SU-DHL-6 (cell line): ENCODE results near the gene ASB3.

Experiments used
- CTCF ChIP-seq: fragments of 200-600 bp; sonication (generic); IDR thresholded peaks from one replicate; pipeline ENCODE4 v1.5.1; 2017; ENCODE audit warnings: antibody characterized with exemption, mild to moderate bottlenecking, low read length, moderate library complexity; ENCODE audit not compliant: insufficient read depth, poor library complexity, severe bottlenecking
- EZH2phosphoT487 ChIP-seq: fragments of 200-600 bp; sonication (generic), shearing (Covaris generic); conservative IDR thresholded peaks from 2 replicates; pipeline ENCODE4 v1.6.1; 2018; ENCODE audit warnings: mild to moderate bottlenecking, antibody characterized with exemption, low read length, moderate library complexity, mixed read lengths

DNA sequence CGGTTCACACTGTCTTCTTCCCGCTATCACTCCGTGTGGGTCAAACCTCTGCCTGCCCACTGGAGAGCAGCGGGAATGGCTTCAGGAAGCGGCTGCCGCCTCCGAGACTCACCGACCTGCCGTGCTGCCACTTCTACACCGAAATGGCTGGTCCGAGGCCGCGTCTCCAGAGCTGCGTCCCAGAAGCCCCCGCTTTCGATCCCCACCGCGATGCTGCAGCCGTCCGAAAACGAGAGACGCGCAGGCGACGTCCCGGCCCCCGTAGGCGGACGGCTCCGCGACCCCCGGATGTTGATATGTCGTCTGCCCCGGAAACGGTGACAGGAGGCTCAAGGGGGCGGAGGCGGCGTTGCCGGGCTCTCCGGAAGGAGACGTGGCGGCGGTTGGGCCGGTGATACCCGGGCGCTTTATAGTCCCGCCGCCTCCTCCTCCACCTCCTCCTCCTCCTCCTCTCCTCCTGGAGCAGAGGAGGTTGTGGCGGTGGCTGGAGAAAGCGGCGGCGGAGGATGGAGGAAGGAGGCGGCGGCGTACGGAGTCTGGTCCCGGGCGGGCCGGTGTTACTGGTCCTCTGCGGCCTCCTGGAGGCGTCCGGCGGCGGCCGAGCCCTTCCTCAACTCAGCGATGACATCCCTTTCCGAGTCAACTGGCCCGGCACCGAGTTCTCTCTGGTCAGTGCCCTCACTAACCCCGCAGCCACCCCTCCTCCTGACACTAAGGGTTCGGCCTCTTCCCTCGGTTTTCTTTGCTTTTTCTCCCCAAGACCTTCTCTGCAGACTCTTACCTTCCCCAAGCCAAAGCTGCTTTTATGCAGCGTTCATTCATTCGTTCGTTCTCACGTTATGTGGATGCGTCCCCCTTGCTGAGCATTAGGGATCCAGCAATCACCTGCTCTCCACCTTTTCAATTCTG lies at the start of gene ASB3, which contains the start of gene ERLEC1:
- TF ChIP-seq CTCF (no peak), EZH2phosphoT487 (no peak)
